ENCODE results near the gene PKIB.

- TF ChIP-seq CTCF (IDR thresholded peaks at IDR 0.05) (no peak), POLR2A (IDR thresholded peaks at IDR 0.05) (no peak)
Observed at GRCh38 chr6:122747573-122747972, 137.4 kb downstream of the PKIB start.

All from esophagus squamous epithelium (tissue), 4 donors.